ENCODE results near the gene EIF2S3.

The EIF2S3 gene

DNA sequence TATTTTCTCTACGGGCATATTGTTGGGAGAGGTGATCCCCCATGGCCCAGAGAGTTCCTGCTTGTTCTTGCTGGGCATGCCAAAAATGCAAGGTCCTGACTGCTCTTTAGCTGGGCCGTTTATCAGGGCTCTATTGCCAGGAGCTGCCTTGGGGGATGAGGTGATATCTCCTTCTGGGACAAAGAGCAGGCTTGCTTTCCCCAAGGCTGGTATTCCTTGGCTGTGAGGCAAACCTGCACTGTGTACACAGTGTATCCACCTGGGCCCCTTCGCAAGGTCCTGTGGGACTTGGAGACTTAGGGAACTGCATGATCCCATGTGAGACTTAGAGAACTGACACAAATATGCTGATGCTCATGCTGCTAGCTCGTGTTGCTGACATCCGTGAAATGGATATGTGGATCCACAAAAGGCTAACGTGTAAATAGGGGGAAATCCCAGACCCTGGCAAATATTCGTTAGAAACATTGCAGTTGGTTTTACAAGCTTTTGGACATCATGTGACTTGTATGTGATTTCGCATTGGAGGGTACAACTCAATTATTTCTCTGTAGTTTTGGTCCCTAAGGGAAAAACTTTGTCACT, 70.4 kb downstream of the EIF2S3 start:
- H3K9me3 Mint-ChIP-seq, result no peaks in the 10 kb centered on the region
- no peak for ATAC-seq (replicated peaks)
- H3K36me3 Mint-ChIP-seq, result peaks cover 0 to 6% of the 10 kb centered on the region in 2 donors
- H3K4me3 Mint-ChIP-seq, result no peak overlapping the region
- DNase-seq, result no peak
- H3K27me3 Mint-ChIP-seq, result no peaks in the 10 kb centered on the region
- H3K4me1 Mint-ChIP-seq, result no peaks in the 10 kb centered on the region
- H3K27ac Mint-ChIP-seq, result no peak overlapping the region

Measured in stimulated activated naive B cell treated with anti-CD40 and anti-IgM and Interleukin-4, amounts not matched to agents 10 μg/mL and 1 μg/mL and 100 μg/mL, for 72 hours (primary cell).